Stimulated activated CD8-positive, alpha-beta memory T cell treated with anti-CD3 and anti-CD28 coated beads, Interleukin-7, amount 100 ng/mL, for 48 hours (primary cell): ENCODE data around the gene RGS11.
"Not testable (repeated sequence)": the region's sequence is repeated elsewhere in the genome, so short reads cannot be mapped to it uniquely, and the experiment has no call there.

Source experiments
- DNase-seq, 2 donors: peaks; one replicate each; pipeline ENCODE4 v3.0.0-alpha.2; 2020; ENCODE audit warnings: low read depth in 1 of 2; ENCODE audit errors: extremely low read depth in 1 of 2

Gene RGS11

GRCh38 chr16:280991-281659 lies 5.4 kb upstream of the RGS11 start:
- DNase-seq = no peak

- no peak for DNase-seq
Measured at GRCh38 chr16:280552-280951, 4.8 kb upstream of the RGS11 start, which contains the start of gene ARHGDIG. Gene ARHGDIG (plus strand): TSS chr16:280591. CDS start chr16:280681, 90 bp downstream.

- no peak for DNase-seq
Measured at GRCh38 chr16:280005-280460, 4.3 kb upstream of the RGS11 start.

- DNase-seq = no peak
Measured at GRCh38 chr16:279531-279930, 3.8 kb upstream of the RGS11 start.

- DNase-seq = no peak
Measured at GRCh38 chr16:278863-279366, 3.2 kb upstream of the RGS11 start.

GRCh38 chr16:276426-277077 lies 808 bp upstream of the RGS11 start:
- DNase-seq = no peak

- no peak for DNase-seq
Measured at GRCh38 chr16:275041-275641, 603 bp downstream of the RGS11 start.

- DNase-seq = no peak
Measured at GRCh38 chr16:273547-274421, 2.0 kb downstream of the RGS11 start.

GRCh38 chr16:272633-273546 lies 2.9 kb downstream of the RGS11 start:
- DNase-seq = no peak

- no peak for DNase-seq
Measured at GRCh38 chr16:270381-271255, 5.1 kb downstream of the RGS11 start.

GRCh38 chr16:269061-269796 lies 6.5 kb downstream of the RGS11 start:
- DNase-seq = no peak

- DNase-seq = no peak
Measured at GRCh38 chr16:268141-269053, 7.3 kb downstream of the RGS11 start.

- DNase-seq = not testable (repeated sequence)
Measured at GRCh38 chr16:267562-267961, 8.2 kb downstream of the RGS11 start.

GRCh38 chr16:266258-267164 lies 9.2 kb downstream of the RGS11 start:
- DNase-seq = no peak

- no peak for DNase-seq
Measured at GRCh38 chr16:265711-266110, 10.0 kb downstream of the RGS11 start.

- DNase-seq = no peak
Measured at GRCh38 chr16:265002-265529, 10.7 kb downstream of the RGS11 start.
